ENCODE results near the gene GRIK4. TPM values are rescaled to one million over a fixed set of nuclear protein-coding genes. Genes with fewer than 3 reads are reported as not detected.

Gene GRIK4
- total and polyA plus RNA-seq, 8 donors, result 0.06 to 0.31 TPM; not detected in 6

GRCh38 chr11:120514541-120515121 lies 3.1 kb downstream of the GRIK4 start:
- TF ChIP-seq POLR2A (IDR thresholded peaks at IDR 0.05), result no peak
- no peak for TF ChIP-seq EP300 (IDR thresholded peaks at IDR 0.05)
- TF ChIP-seq, protein P1, sequence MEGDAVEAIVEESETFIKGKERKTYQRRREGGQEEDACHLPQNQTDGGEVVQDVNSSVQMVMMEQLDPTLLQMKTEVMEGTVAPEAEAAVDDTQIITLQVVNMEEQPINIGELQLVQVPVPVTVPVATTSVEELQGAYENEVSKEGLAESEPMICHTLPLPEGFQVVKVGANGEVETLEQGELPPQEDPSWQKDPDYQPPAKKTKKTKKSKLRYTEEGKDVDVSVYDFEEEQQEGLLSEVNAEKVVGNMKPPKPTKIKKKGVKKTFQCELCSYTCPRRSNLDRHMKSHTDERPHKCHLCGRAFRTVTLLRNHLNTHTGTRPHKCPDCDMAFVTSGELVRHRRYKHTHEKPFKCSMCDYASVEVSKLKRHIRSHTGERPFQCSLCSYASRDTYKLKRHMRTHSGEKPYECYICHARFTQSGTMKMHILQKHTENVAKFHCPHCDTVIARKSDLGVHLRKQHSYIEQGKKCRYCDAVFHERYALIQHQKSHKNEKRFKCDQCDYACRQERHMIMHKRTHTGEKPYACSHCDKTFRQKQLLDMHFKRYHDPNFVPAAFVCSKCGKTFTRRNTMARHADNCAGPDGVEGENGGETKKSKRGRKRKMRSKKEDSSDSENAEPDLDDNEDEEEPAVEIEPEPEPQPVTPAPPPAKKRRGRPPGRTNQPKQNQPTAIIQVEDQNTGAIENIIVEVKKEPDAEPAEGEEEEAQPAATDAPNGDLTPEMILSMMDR (IDR thresholded peaks at IDR 0.05), result no peak
- no peak for TF ChIP-seq POLR2AphosphoS5 (IDR thresholded peaks at IDR 0.05)

DNA sequence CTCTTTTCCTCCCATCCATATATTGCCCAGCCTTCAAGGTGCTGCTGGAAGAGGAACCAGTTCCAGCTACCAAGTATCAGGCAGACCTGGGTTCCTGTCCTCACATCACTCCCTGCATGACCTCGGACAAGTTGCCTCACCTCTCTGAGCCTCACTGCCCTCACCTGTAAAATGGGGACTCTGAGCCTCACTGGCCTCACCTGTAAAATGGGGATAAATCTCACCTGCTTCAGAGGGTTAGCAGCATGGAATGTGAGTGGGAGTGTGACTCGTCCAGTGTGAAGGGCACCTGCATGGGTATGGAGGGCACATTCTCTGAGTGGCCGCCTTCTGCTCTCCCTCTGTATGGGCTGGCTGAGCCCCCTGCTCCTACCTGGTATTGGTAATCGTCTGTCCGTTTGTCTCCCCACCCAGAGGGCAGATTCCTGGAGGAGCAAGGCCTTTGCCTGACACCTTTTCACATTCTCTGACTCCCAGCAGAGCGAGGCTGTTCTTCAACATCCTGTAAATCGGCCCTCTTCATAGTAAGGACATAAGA lies 3.7 kb downstream of the GRIK4 start:
- H3K27ac ChIP-seq, result no peak overlapping the region
- TF ChIP-seq, protein P1 (IDR thresholded peaks at IDR 0.05), result no peak
- TF ChIP-seq EP300 (IDR thresholded peaks at IDR 0.05) (no peak), POLR2AphosphoS5 (IDR thresholded peaks at IDR 0.05) (no peak), POLR2A (IDR thresholded peaks at IDR 0.05) (no peak)
- H3K4me3 ChIP-seq, result no peak overlapping the region
- no peaks in the 10 kb centered on the region for H3K36me3 ChIP-seq
- intact Hi-C loops (cut with DNase I; ENCODE audit: low total_unique reads), result loop anchor here (10.0 kb wide), 1 partner anchor 680 kb away; no protein-coding TSS in a partner anchor
- no peak for DNase-seq
- H3K9me3 ChIP-seq, result no peaks in the 10 kb centered on the region
- H3K27me3 ChIP-seq, result peaks cover 0 to 79% (median 32%) of the 10 kb centered on the region in 3 donors
- WGBS, 5 donors, result 78 to 84% (median 80%) methylated on average over 6 to 7 of the region's 7 CpGs
- H3K4me1 ChIP-seq, result peaks cover 0 to 14% (median 12%) of the 10 kb centered on the region in 4 donors

More at GRCh38 chr11:120514541-120515121, 3.1 kb downstream of the GRIK4 start:
- H3K4me1 ChIP-seq, result peaks cover 0 to 14% (median 12%) of the 10 kb centered on the region in 4 donors
- no peak overlapping the region for H3K4me3 ChIP-seq
- 84 to 91% (median 89%) methylated on average over 14 of the region's 14 CpGs for WGBS, 5 donors
- no peak overlapping the region for H3K27ac ChIP-seq
- H3K36me3 ChIP-seq, result no peaks in the 10 kb centered on the region
- DNase-seq, result no peak
- no peaks in the 10 kb centered on the region for H3K9me3 ChIP-seq
- intact Hi-C loops (cut with DNase I; ENCODE audit: low total_unique reads), result loop anchor here (5.0 to 10.0 kb wide), 2 partner anchors 173 to 680 kb away; no protein-coding TSS in a partner anchor
- H3K27me3 ChIP-seq, result peaks cover 0 to 85% (median 38%) of the 10 kb centered on the region in 3 donors

DNA sequence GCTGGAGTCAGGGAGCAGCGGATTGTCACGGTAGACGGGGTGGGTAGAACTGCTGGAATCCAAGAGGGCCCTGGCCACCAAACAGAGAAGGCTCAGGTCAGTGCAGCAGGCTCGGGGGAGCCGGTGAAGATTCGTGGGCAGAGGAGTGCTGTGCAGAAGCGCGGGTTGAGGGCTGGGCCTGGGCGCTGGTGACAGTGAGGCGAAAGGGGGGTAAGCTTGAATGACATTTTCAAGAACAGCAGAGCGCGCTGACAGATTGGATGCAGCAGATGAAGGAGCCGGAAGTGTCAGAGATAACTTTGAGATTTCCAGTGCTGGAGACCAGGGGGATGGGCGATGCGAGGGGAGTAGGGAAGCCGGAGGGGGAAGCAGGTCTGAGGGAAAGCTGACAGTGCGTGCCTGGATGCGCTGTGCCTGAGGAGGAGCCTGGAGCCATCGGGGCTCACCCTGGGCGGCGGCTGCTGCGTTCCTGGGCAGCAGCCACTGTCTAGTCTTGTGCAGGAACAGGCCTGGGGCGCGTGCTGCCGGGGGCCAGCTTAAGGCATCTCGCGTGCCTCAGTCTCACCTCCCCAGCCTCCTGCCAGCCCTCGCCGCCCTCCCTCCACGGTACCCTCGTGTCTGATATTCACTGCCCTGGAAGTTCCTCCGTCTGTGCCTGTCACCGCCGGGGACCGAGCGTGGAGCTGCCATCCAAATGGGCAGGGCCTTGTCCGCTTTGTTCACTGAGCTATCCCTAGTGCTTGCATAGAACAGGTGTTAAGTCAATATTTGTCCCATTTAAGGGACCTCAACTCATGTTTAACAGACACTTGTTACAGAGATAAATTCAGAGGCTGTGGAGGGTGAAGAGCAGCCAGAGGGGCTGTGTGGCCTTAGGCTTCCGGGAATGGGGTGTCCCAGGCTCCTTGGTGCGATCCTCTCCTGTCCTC lies 5.2 kb downstream of the GRIK4 start:
- intact Hi-C loops (cut with DNase I; ENCODE audit: low total_unique reads), result loop anchor here (10.0 kb wide), 1 partner anchor 678 kb away; no protein-coding TSS in a partner anchor
- H3K36me3 ChIP-seq, result no peaks in the 10 kb centered on the region
- H3K27ac ChIP-seq, result no peak overlapping the region
- peaks cover 0 to 67% (median 25%) of the 10 kb centered on the region in 3 donors for H3K27me3 ChIP-seq
- 25 to 46% (median 39%) methylated on average over 33 to 39 of the region's 39 CpGs for WGBS, 5 donors
- no peak for TF ChIP-seq POLR2A (IDR thresholded peaks at IDR 0.05)
- no peak for TF ChIP-seq POLR2AphosphoS5 (IDR thresholded peaks at IDR 0.05)
- no peak overlapping the region for H3K4me3 ChIP-seq
- no peaks in the 10 kb centered on the region for H3K9me3 ChIP-seq
- H3K4me1 ChIP-seq, result peaks cover 0 to 13% (median 11%) of the 10 kb centered on the region in 4 donors
- DNase-seq, result peak in 1 of 2 donors; percentile 30

DNA sequence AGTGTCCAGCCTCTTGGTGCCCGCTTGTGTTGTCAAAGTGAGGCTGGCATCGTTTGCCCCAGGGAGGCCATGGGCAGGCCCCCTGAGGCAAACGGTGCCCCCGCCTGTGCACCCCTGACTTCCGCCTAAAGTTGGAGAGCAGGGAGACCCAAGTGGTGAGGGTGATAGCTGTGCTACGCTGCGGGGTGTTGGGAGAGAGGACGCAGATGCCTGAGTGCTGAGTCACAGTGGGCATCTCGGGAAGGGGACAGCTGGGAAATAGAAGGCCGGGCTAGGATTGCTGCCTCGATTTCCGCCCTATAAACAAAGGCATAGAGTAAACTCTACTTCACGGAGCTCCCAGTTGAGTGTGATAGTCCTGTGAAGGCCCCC lies 5.8 kb downstream of the GRIK4 start:
- intact Hi-C loops (cut with DNase I; ENCODE audit: low total_unique reads), result loop anchor here (10.0 kb wide), 1 partner anchor 677 kb away; no protein-coding TSS in a partner anchor
- H3K4me3 ChIP-seq, result no peak overlapping the region
- TF ChIP-seq, protein P1 (IDR thresholded peaks at IDR 0.05), result no peak
- no peak for TF ChIP-seq EP300 (IDR thresholded peaks at IDR 0.05)
- TF ChIP-seq POLR2AphosphoS5 (IDR thresholded peaks at IDR 0.05), result no peak
- TF ChIP-seq POLR2A (IDR thresholded peaks at IDR 0.05), result no peak
- peaks cover 0 to 7% (median 5%) of the 10 kb centered on the region in 4 donors for H3K4me1 ChIP-seq
- peaks cover 0 to 65% (median 19%) of the 10 kb centered on the region in 3 donors for H3K27me3 ChIP-seq
- no peaks in the 10 kb centered on the region for H3K36me3 ChIP-seq
- no peak overlapping the region for H3K27ac ChIP-seq
- peak in 1 of 2 donors; percentile 63 for DNase-seq
- H3K9me3 ChIP-seq, result no peaks in the 10 kb centered on the region
- WGBS, 5 donors, result 17 to 51% (median 29%) methylated on average over 9 to 13 of the region's 13 CpGs
